HCT116 (cell line): ENCODE results near the gene SERPING1. TPM values are rescaled to one million over a fixed set of nuclear protein-coding genes. Genes with fewer than 3 reads are reported as not detected.

Experiments
- ATAC-seq: fragments of 200-7000 bp; cut with Tn5 transposase; 2 replicates; pipeline ENCODE4 v1.9.1; 2020; ENCODE audit warnings: mild to moderate bottlenecking, moderate library complexity
- BruUV-seq: library from RNA; stranded (reverse); fragments of 400-500 nt; replicated peaks from 2 replicates; lab custom pipeline; 2021; lab: Mats Ljungman, UMichigan
- CTCF ChIA-PET: fragments of 300-600 bp; sonication (Branson Sonifier 250); formaldehyde crosslinking; loops from one replicate; lab custom pipeline; 2021; ENCODE audit warnings: antibody characterized with exemption; lab: Charles Lee
- POLR2A ChIA-PET: fragments of 300-600, 350-600 bp; sonication (Branson Sonifier 250); formaldehyde crosslinking; loops from one replicate; lab custom pipeline; 2021; ENCODE audit warnings: antibody characterized with exemption; lab: Charles Lee
- RAD21 ChIA-PET, 2 experiments: fragments of 300-600 bp; sonication (Branson Sonifier 250); formaldehyde crosslinking; loops; one replicate each; lab custom pipeline; 2023; ENCODE audit warnings: low total read pairs in 2 of 2; ENCODE audit not compliant: uncharacterized antibody in 2 of 2, unreplicated experiment in 2 of 2, low non-redundant PET in 1 of 2; lab: Charles Lee
- DNase-seq: peaks from one replicate; pipeline ENCODE4 v3.0.0-alpha.2; 2010; ENCODE audit warnings: low read depth, low spot score
- H2AFZ ChIP-seq: fragments of 200-600 bp; shearing (Covaris generic), sonication (generic); 2 replicates; pipeline ENCODE4 v1.6.1; 2017; ENCODE audit warnings: low read depth, mixed run types, mixed read lengths, antibody characterized with exemption, low read length; ENCODE audit not compliant: poor library complexity, severe bottlenecking
- H3K27ac ChIP-seq: 2 replicates; pipeline ENCODE4 v1.5.1; 2012; ENCODE audit warnings: low read depth, low read length
- H3K27me3 ChIP-seq: fragments of 200-600 bp; sonication (generic); 2 replicates; pipeline ENCODE4 v1.6.1; 2016; ENCODE audit warnings: mixed run types, low read length, mixed read lengths; ENCODE audit not compliant: insufficient read depth
- H3K36me3 ChIP-seq, 2 experiments: fragments of 200-500 bp in 1 of 2; fragments of 200-600 bp in 1 of 2; sonication (Bioruptor generic) in 1 of 2; sonication (generic) in 1 of 2; 2 replicates each; pipeline versions ENCODE4 v1.5.1 to v1.6.1; 2014 to 2016; ENCODE audit warnings: low read length in 2 of 2, inconsistent platforms in 1 of 2, mixed read lengths in 1 of 2, mixed run types in 1 of 2; ENCODE audit not compliant: insufficient read depth in 2 of 2, control insufficient read depth in 1 of 2
- H3K4me1 ChIP-seq, 2 experiments: fragments of 200-600 bp in 1 of 2; sonication (generic) in 1 of 2; 2 replicates each; pipeline versions ENCODE4 v1.5.1 to v1.6.1; 2012 to 2017; ENCODE audit warnings: low read length in 2 of 2, inconsistent platforms in 1 of 2, mild to moderate bottlenecking in 1 of 2, mixed read lengths in 1 of 2, mixed run types in 1 of 2, moderate library complexity in 1 of 2; ENCODE audit not compliant: insufficient read depth in 2 of 2, control insufficient read depth in 1 of 2
- H3K4me2 ChIP-seq: fragments of 200-600 bp; sonication (generic); 2 replicates; pipeline ENCODE4 v1.6.1; 2017; ENCODE audit warnings: mixed run types, low read length, mixed read lengths
- H3K4me3 ChIP-seq, 2 experiments: fragments of 200-600 bp in 1 of 2; sonication (generic) in 1 of 2; replicated peaks in 1 of 2; 2 replicates each; pipeline ENCODE4 v1.5.1; 2011 to 2016; ENCODE audit warnings: low read length in 2 of 2, control low read depth in 1 of 2, low read depth in 1 of 2, mild to moderate bottlenecking in 1 of 2, mixed read lengths in 1 of 2, mixed run types in 1 of 2
- H3K79me2 ChIP-seq: fragments of 200-600 bp; sonication (generic); 2 replicates; pipeline ENCODE4 v1.6.1; 2017; ENCODE audit warnings: mild to moderate bottlenecking, mixed run types, low read length, moderate library complexity, mixed read lengths; ENCODE audit not compliant: insufficient read depth
- H3K9ac ChIP-seq: fragments of 200-600 bp; sonication (generic); 2 replicates; pipeline ENCODE4 v1.6.1; 2016; ENCODE audit warnings: low read length, mixed read lengths
- H3K9me2 ChIP-seq: fragments of 200-600 bp; sonication (generic), shearing (Covaris generic); 2 replicates; pipeline ENCODE4 v1.6.1; 2017; ENCODE audit warnings: mixed run types, mild to moderate bottlenecking, moderate library complexity; ENCODE audit not compliant: insufficient read depth
- H3K9me3 ChIP-seq, 2 experiments: fragments of 200-500 bp in 1 of 2; fragments of 200-600 bp in 1 of 2; sonication (Bioruptor generic) in 1 of 2; sonication (generic) in 1 of 2; 2 replicates each; pipeline ENCODE4 v1.6.1; 2014 to 2017; ENCODE audit warnings: low read length in 2 of 2, mixed read lengths in 2 of 2, inconsistent platforms in 1 of 2, low read depth in 1 of 2, mild to moderate bottlenecking in 1 of 2, mixed run types in 1 of 2, moderate library complexity in 1 of 2; ENCODE audit not compliant: control insufficient read depth in 1 of 2, insufficient read depth in 1 of 2
- H4K20me1 ChIP-seq: fragments of 200-600 bp; sonication (generic), shearing (Covaris generic); 2 replicates; pipeline ENCODE4 v1.6.1; 2017; ENCODE audit warnings: mixed run types, mild to moderate bottlenecking, moderate library complexity; ENCODE audit not compliant: insufficient read depth
- CBX3 ChIP-seq: IDR thresholded peaks from 2 replicates; pipeline ENCODE4 v1.6.1; 2012; ENCODE audit warnings: low read depth
- EGR1 ChIP-seq: IDR thresholded peaks from 2 replicates; pipeline ENCODE4 v1.6.1; 2012; ENCODE audit warnings: low read depth
- EZH2 ChIP-seq: fragments of 200-600 bp; sonication (generic); IDR thresholded peaks from 2 replicates; pipeline ENCODE4 v1.6.1; 2017; ENCODE audit warnings: antibody characterized with exemption, mixed run types
- RAD21 ChIP-seq: IDR thresholded peaks from 2 replicates; pipeline ENCODE4 v1.6.1; 2012; ENCODE audit warnings: low read depth, mild to moderate bottlenecking
- YY1 ChIP-seq: IDR thresholded peaks from 2 replicates; pipeline ENCODE4 v1.6.1; 2011; ENCODE audit warnings: low read length, low read depth, moderate library complexity, mild to moderate bottlenecking; ENCODE audit not compliant: insufficient replicate concordance; ENCODE audit errors: extremely low read depth
- ZFX ChIP-seq: fragments of 450-650 bp; IDR thresholded peaks from 2 replicates; pipeline ENCODE4 v1.6.1; 2017
- intact Hi-C: fragments of 100-400 bp; cut with micrococcal nuclease; formaldehyde crosslinking; loops from 2 replicates; pipeline ENCODE4 v1.10.0; 2022
- total RNA-seq: library from RNA; stranded (reverse); gene quantifications from one replicate; pipeline ENCODE4 v1.2.1, GENCODE V29; 2021; ENCODE audit not compliant: unreplicated experiment
- TF ChIP-seq, protein P1 (sequence below): IDR thresholded peaks from 2 replicates; pipeline ENCODE4 v1.6.1; 2012; ENCODE audit warnings: low read depth

SERPING1 gene
- total RNA-seq, 1 experiment from 2014 or later, result 3.4 TPM

DNA sequence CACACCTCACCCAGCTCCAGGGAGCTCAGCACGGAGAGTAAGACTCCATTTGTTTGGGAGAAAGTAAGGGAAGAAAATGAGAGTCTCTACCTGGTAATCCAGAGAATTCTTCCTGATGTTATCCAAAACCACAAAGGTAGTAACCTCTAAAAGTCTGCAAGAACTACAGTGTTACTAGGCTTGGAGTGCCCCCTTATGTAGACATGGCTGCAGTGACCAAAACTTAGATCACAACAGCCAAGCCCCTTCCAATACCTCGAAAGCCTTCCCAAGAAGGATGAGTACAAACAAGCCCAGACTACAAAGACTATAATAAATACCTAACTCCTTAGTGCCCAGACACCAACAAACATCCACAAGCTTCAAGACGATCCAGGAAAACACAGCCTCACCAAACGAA, 34.9 kb upstream of the SERPING1 start:
- RAD21 ChIA-PET, result no interaction called here
- POLR2A ChIA-PET, result no interaction called here
- H3K4me2 ChIP-seq, result no peak overlapping the region
- TF ChIP-seq CBX3 (no peak), YY1 (no peak), RAD21 (peak; percentile 51), EGR1 (no peak)
- no peaks in the 10 kb centered on the region for H3K9me2 ChIP-seq
- H3K4me3 ChIP-seq, result no peak overlapping the region
- no peaks in the 10 kb centered on the region for H3K79me2 ChIP-seq
- H3K36me3 ChIP-seq, result no peaks in the 10 kb centered on the region
- peaks cover 21% of the 10 kb centered on the region in 2 experiments; a peak in 3 of 4 replicates for H3K4me1 ChIP-seq
- no peaks in the 10 kb centered on the region for H4K20me1 ChIP-seq
- no peak for DNase-seq
- no peaks in the 10 kb centered on the region for H3K9me3 ChIP-seq
- no peak overlapping the region for H2AFZ ChIP-seq
- ATAC-seq, result no peak
- CTCF ChIA-PET, result no interaction called here
- H3K9ac ChIP-seq, result no peak overlapping the region
- no TSS peak for BruUV-seq
- no peak overlapping the region for H3K27ac ChIP-seq
- intact Hi-C loops, result loop anchor here (1.0 kb wide), 1 partner anchor 105 kb away; no protein-coding TSS in a partner anchor
- H3K27me3 ChIP-seq, result no peaks in the 10 kb centered on the region

DNA sequence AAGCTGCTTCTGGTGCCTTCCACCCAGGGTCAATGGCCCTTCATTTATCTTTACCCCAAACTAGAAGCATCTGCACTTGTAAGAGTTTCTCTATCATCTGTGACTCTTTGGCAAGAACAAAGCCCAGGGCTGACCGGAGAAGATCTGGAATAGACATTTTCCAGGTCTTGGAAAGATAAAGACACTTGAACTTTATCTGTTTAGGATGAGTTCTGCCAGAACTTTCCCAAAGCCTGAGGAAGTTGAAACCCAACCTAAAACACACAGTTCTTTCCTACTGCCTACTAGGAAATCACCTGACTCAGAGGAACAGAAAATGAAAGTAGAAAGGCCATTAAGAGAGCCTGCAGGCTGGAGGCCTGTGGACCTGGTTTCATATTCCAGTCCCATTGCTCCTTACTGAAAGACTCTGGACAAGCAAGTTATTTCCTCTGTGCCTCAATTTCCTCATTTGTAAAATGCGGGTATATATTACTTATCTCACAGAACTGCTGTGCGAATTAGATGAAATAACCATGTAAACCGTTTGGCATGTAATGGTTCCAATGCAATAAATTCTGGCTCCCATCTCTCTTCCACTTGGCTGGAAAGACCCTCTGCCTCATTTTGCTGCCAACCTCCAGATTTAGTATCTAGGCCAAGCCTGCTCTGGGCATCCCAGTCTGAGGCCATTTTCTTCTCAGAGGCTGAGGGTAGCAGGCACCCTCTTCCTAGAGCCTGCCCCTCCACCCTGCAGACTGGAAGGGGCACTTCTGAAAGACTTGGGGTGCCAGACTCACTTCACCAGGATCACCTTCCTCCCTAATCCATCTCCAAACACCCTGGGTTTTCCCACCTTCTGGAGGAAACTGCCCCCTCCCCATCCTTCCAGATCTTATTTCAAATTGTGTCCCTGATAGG, 31.2 kb upstream of the SERPING1 start:
- DNase-seq (no peak), ATAC-seq (no peak)
- Histone ChIP-seq H3K79me2 (no peaks in the 10 kb centered on the region), H3K9me3 (no peaks in the 10 kb centered on the region), H2AFZ (no peak overlapping the region), H3K4me1 (peaks cover 7 to 19% of the 10 kb centered on the region in 2 experiments; a peak in 3 of 4 replicates), H3K9ac (no peak overlapping the region), H3K27ac (no peak overlapping the region), H3K4me2 (peak overlapping the region; percentile 87), H3K36me3 (no peaks in the 10 kb centered on the region), H3K4me3 (peak overlapping the region in 1 of 2 experiments; percentile 66; a peak in 3 of 4 replicates), H3K9me2 (no peaks in the 10 kb centered on the region), H3K27me3 (no peaks in the 10 kb centered on the region), H4K20me1 (no peaks in the 10 kb centered on the region)
- no TSS peak for BruUV-seq
- intact Hi-C loops, result no loop called here
- RAD21 ChIA-PET, result no interaction called here
- CTCF ChIA-PET, result interaction anchor here (1.1 to 2.4 kb wide), 2 partner anchors 78 kb away, joined by 3 to 38 read pairs; no protein-coding TSS in a partner anchor
- POLR2A ChIA-PET, result no interaction called here
- TF ChIP-seq EZH2 (no peak), ZFX (no peak)
- TF ChIP-seq, protein P1, sequence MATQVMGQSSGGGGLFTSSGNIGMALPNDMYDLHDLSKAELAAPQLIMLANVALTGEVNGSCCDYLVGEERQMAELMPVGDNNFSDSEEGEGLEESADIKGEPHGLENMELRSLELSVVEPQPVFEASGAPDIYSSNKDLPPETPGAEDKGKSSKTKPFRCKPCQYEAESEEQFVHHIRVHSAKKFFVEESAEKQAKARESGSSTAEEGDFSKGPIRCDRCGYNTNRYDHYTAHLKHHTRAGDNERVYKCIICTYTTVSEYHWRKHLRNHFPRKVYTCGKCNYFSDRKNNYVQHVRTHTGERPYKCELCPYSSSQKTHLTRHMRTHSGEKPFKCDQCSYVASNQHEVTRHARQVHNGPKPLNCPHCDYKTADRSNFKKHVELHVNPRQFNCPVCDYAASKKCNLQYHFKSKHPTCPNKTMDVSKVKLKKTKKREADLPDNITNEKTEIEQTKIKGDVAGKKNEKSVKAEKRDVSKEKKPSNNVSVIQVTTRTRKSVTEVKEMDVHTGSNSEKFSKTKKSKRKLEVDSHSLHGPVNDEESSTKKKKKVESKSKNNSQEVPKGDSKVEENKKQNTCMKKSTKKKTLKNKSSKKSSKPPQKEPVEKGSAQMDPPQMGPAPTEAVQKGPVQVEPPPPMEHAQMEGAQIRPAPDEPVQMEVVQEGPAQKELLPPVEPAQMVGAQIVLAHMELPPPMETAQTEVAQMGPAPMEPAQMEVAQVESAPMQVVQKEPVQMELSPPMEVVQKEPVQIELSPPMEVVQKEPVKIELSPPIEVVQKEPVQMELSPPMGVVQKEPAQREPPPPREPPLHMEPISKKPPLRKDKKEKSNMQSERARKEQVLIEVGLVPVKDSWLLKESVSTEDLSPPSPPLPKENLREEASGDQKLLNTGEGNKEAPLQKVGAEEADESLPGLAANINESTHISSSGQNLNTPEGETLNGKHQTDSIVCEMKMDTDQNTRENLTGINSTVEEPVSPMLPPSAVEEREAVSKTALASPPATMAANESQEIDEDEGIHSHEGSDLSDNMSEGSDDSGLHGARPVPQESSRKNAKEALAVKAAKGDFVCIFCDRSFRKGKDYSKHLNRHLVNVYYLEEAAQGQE, result no peak
